WI38 (cell line): ENCODE results near the gene RAB9A.

Experiments used
- H3K4me3 ChIP-seq: 2 replicates; pipeline ENCODE4 v1.5.1; 2011; ENCODE audit warnings: low read depth, mild to moderate bottlenecking, control low read depth, low read length
- TF ChIP-seq, protein P1 (sequence below): IDR thresholded peaks from 2 replicates; pipeline ENCODE4 v1.5.1; 2012; ENCODE audit warnings: low read depth, mild to moderate bottlenecking, control low read depth, low read length

Gene RAB9A

DNA sequence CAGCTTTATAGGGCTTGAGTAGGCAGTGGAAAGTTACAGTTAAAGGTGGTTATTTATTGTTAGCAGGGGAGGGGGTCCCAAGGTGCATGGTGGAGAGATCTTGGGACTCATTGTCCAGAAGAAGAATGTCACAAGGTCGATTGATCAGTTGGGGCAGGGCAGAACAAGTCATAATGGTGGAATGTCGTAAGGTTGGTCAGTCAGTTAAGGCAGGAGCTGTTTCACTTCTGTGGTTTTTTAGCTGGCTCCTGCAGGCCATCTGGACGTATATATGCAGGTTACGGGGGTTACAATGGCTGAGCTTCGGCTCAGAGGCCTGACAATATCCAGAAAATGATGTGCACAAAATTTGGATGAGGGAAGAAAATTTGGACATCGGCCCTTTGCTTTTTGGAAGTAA is 52.8 kb downstream of the RAB9A start:
- no peak overlapping the region for H3K4me3 ChIP-seq
- TF ChIP-seq, protein P1, sequence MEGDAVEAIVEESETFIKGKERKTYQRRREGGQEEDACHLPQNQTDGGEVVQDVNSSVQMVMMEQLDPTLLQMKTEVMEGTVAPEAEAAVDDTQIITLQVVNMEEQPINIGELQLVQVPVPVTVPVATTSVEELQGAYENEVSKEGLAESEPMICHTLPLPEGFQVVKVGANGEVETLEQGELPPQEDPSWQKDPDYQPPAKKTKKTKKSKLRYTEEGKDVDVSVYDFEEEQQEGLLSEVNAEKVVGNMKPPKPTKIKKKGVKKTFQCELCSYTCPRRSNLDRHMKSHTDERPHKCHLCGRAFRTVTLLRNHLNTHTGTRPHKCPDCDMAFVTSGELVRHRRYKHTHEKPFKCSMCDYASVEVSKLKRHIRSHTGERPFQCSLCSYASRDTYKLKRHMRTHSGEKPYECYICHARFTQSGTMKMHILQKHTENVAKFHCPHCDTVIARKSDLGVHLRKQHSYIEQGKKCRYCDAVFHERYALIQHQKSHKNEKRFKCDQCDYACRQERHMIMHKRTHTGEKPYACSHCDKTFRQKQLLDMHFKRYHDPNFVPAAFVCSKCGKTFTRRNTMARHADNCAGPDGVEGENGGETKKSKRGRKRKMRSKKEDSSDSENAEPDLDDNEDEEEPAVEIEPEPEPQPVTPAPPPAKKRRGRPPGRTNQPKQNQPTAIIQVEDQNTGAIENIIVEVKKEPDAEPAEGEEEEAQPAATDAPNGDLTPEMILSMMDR = no peak

DNA sequence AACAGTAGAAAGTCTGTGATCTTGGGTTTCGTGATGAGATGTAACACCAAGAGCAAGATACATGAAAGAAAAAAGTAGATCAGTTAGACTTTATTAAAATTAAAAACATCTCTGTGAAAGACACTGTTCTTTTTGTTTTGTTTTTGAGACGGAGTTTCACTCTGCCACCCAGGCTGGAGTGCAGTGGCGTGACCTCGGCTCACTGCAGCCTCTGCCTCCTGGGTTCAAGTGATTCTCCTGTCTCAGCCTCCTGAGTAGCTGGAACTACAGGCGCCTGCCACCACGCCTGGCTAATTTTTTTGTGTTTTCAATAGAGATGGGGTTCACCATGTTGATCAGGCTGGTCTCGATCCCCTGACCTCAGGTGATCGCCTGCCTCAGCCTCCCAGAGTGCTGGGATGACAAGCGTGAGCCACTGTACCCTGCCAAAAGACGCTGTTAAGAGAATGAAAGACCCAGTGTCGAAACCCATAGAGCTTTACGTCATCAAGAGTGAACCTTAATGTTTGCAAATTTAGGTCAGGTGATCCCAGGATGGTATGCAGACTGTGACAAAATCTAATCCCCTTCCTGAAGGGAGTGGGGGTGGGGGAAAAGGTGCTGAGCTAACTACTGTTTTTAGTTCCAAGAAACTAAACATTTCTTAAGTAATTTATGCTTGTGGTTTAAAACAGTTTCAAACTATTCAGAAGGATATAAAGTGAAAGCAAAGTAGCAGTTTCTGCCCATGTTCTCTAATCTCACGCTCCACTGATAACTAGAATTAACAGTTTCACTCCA is 53.7 kb downstream of the RAB9A start:
- TF ChIP-seq, protein P1 = no peak
- H3K4me3 ChIP-seq = no peak overlapping the region

DNA sequence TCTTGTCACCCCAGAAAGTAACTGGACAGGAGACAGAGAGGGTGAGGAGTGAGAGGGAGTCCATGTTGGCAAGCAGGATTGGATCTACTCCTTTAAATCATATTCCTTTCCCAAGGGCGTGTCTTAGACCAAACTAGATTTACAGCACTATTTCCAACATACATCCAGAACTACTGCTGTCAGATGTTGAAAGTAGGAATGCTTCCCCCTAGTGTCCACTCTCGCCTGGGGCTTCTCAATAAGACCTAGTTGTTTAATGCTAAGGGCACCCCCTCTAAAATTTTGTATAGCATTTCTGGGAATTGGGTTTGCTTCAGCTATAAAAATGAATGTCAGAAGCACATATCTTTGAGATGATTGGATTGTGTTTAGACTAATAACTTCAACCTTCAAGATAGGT is 58.9 kb downstream of the RAB9A start:
- TF ChIP-seq, protein P1 = peak; percentile 73
- no peak overlapping the region for H3K4me3 ChIP-seq

DNA sequence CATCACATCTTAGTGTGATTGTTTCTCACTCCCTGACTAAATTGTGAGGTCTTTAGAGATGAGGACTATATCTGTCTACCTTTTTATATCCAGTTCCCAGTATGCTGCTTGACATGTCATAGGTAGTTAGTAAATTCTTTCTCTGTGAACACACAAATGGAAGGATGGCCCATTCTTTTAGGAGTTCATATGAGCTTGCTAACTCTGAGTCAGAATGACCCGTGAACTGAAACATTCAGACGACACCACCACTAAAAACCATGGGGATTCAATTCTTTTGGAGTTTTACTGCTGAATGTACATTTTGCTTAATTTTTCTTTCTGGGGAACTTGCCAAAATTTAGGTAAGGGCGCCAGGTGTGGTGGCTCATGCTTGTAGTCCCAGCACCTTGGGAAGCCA is 59.6 kb downstream of the RAB9A start:
- TF ChIP-seq, protein P1 = no peak

DNA sequence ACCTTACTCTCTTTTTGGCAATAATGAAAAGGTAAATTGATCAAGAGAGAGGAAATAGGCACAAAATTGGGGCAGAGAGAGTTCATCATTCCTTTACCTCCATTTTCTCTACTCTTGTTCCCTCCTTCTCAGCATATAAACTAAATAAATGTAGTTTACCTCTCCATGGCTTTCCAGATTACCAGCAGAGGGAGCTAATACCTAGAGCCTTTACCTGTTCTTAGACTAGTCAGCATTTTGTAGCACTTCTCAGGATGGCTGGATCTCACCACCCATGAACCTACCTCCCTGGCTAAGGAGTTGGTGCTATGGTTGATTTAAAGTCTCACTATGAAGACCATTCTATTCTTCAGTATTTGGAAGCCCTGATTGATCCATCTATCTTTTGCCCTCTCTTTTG is 61.3 kb downstream of the RAB9A start:
- no peak overlapping the region for H3K4me3 ChIP-seq
- TF ChIP-seq, protein P1 = no peak

More for the DNA sequence above, 59.6 kb downstream of the RAB9A start:
- H3K4me3 ChIP-seq = no peak overlapping the region

DNA sequence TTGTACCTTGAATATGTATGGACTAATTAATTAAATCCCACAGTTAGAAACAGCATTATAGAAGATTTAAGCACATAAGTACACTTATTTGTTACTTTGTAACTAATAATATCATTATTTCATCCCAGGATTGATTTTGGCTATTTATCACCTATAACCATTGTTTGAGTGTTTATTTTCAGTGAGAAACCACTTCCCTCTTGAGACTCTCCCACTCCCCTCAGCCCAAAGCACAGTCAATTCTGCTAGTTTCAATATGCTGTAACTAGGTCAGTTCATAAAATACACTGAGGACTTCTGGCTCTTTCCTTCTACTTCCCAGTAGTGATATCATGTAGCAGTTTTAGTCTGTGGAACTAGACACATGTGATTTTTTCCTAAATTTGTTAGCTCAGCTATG is 61.9 kb downstream of the RAB9A start:
- TF ChIP-seq, protein P1 = no peak
- H3K4me3 ChIP-seq = no peak overlapping the region

DNA sequence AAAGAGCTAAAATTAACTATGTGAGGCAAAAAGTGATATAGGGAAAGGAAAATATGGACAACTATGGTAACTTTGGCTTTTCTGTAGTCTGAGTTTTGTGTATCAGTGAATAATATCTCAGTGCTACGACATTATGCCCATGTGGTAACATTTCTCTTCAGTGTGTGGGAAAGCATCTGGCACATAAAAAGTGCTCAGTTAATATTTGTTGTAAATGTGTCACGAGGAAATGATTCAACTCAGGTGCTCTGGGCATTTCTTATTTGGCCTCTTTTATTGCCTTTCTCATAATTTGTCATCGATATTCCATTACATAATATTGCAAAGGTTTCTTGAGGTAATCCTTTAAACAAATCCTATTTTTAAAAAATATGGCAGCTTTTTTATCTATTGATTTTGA is 63.2 kb downstream of the RAB9A start:
- TF ChIP-seq, protein P1 = no peak
- no peak overlapping the region for H3K4me3 ChIP-seq
